ENCODE measurements around the gene CYP46A1. TPM values are rescaled to one million over a fixed set of nuclear protein-coding genes. Genes with fewer than 3 reads are reported as not detected.
"Not testable (repeated sequence)": the region's sequence is repeated elsewhere in the genome, so short reads cannot be mapped to it uniquely, and the experiment has no call there.

Gene CYP46A1
- total RNA-seq, 2 donors from 2014 or later = 0.15 to 0.29 TPM

DNA sequence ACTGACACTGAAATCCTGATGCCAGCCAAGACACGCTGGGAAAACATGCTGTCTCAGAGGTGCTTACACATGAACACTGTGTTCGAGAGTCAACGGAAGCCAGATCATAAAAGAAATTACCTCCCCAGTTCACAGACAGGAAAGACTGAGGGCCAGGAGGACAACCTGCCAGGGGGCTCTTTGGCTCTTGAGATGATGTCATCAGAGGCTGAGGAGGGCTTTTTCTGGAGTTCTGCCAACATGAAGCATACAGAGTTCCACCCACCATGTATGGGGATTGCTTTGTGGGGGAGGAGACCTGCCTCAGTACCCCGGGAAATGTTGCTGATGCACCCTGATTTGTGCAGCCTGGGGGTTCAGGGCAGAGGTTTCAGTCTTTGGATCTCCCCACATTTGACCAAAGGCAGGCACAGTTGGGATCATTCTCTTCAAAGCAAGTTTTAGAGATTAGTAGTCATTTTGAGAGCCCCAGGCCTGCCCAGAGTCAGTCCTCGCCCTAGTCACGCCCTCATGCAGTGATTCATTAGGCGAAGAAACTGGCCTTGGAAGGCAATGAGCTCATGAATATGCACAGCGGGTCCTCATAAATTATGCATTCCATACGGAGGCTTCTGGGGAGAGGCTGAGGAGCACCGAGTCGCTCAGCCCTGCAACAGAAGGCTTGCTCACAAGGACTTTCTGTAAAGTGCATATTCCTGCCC is 74.2 kb downstream of the CYP46A1 start:
- Mint-ChIP-seq H3K27me3 (peaks cover 66% of the 10 kb centered on the region), H3K27ac (no peak overlapping the region), H3K4me3 (no peak overlapping the region), H3K4me1 (peaks cover 7% of the 10 kb centered on the region), H3K36me3 (ENCODE audit: low read depth) (peaks cover 2% of the 10 kb centered on the region)
- ATAC-seq = no peak
- no peaks in the 10 kb centered on the region for H3K9me3 ChIP-seq (ENCODE audit: control insufficient read depth, low read length, poor library complexity, severe bottlenecking)
- no peak for DNase-seq

DNA sequence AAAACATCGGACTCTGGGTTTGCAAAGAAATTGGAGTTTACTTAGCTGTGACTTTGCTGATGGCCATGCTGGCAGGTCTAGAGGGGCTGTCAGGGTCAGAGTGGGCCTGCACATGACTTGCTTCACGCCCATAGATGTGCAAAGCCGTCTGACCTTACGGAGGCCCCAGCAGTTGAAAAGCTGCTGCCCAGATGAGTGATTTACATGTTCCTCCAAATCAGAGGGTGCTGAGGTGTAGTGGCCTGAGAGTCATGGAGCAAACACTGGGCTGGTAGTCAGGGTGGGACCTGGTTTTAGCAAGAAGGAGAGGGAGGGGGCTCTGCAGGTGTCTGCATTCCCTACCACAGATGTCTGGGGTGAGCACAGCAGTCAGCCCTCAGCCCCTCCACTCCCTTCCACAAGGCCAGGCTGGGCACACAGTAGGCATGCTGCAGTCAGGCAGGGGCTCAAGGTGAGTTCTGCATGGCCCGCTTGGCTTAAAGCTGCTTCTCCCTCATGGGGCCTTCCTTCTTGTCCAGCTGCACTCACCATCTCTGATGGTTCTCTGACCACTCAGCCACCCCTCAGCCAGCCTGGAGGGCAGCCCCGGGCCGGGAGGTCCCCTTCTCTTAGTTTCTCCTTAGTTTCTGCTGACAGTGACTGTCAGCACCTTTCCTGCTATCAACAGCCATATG is 74.9 kb downstream of the CYP46A1 start:
- DNase-seq (no peak), ATAC-seq (no peak)
- Mint-ChIP-seq H3K36me3 (ENCODE audit: low read depth) (peaks cover 2% of the 10 kb centered on the region), H3K4me3 (no peak overlapping the region), H3K27me3 (peaks cover 61% of the 10 kb centered on the region), H3K27ac (no peak overlapping the region), H3K4me1 (peaks cover 4% of the 10 kb centered on the region)
- no peaks in the 10 kb centered on the region for H3K9me3 ChIP-seq (ENCODE audit: control insufficient read depth, low read length, poor library complexity, severe bottlenecking)

DNA sequence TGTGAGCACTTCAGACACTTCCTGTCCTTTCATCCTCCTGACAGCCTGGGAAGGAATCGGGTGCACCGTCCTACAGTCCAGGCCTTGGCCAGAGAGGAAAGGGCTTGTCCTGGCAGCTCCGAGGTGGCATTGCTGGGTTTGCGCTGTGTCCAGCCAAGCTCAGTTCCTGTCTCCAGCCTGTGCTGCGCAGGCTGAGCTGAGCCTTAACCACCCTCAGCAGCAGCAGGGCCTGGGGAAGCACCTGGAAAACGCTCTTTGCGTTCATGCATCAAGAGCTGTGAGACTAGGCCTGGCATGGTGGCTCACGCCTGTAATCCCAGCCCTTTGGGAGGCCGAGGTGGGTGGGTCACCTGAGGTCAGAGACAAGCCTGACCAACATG is 75.4 kb downstream of the CYP46A1 start:
- Mint-ChIP-seq H3K27me3 (peaks cover 62% of the 10 kb centered on the region), H3K27ac (no peak overlapping the region), H3K4me3 (no peak overlapping the region), H3K36me3 (ENCODE audit: low read depth) (peaks cover 2% of the 10 kb centered on the region), H3K4me1 (peaks cover under 1% of the 10 kb centered on the region)
- no peaks in the 10 kb centered on the region for H3K9me3 ChIP-seq (ENCODE audit: control insufficient read depth, low read length, poor library complexity, severe bottlenecking)
- ATAC-seq = no peak
- no peak for DNase-seq

DNA sequence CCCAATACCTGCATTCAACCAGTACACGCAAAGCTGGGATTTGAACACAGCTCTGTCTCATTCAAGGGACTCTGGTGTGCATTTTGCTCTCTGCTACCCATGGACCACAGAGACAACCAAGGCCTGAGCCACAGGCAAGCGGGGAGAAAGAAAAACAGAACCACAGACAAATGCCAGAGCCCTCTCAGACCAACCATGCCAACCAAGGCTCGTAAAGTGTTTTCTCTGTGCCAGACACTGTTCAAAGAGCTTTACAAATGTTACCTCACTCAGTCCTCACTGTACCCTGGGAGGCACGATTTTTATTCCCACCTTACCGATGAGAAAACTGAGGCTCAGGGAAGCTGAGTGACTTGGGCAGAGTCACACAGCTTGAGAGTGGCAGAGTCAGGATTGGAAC is 76.7 kb downstream of the CYP46A1 start:
- H3K36me3 Mint-ChIP-seq (ENCODE audit: low read depth) = peaks cover 2% of the 10 kb centered on the region
- no peaks in the 10 kb centered on the region for H3K4me1 Mint-ChIP-seq
- H3K9me3 ChIP-seq (ENCODE audit: control insufficient read depth, low read length, poor library complexity, severe bottlenecking) = no peaks in the 10 kb centered on the region
- no peak for ATAC-seq
- H3K4me3 Mint-ChIP-seq = no peak overlapping the region
- no peak for DNase-seq
- peaks cover 54% of the 10 kb centered on the region for H3K27me3 Mint-ChIP-seq
- H3K27ac Mint-ChIP-seq = no peak overlapping the region

DNA sequence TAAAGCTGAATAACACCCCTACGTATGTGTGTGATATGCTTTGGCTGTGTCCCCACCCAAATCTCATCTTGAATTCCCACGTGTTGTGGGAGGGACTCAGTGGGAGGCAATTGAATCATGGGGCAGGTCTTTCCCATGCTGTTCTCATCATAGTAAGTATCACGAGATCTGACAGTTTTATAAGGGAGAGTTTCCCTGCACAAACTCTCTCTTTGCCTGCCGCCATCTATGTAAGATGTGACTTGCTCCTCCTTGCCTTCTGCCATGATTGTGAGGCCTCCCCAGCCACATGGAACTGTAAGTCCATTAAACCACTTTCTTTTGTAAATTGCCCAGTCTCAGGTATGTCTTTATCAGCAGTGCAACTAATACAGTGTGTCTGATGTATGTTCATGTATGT is 78.8 kb downstream of the CYP46A1 start:
- H3K36me3 Mint-ChIP-seq (ENCODE audit: low read depth); H3K4me3 Mint-ChIP-seq; ATAC-seq; H3K4me1 Mint-ChIP-seq; DNase-seq; H3K27ac Mint-ChIP-seq; H3K9me3 ChIP-seq (ENCODE audit: control insufficient read depth, low read length, poor library complexity, severe bottlenecking): not testable (repeated sequence)
- H3K27me3 Mint-ChIP-seq = peaks cover 43% of the 10 kb centered on the region

DNA sequence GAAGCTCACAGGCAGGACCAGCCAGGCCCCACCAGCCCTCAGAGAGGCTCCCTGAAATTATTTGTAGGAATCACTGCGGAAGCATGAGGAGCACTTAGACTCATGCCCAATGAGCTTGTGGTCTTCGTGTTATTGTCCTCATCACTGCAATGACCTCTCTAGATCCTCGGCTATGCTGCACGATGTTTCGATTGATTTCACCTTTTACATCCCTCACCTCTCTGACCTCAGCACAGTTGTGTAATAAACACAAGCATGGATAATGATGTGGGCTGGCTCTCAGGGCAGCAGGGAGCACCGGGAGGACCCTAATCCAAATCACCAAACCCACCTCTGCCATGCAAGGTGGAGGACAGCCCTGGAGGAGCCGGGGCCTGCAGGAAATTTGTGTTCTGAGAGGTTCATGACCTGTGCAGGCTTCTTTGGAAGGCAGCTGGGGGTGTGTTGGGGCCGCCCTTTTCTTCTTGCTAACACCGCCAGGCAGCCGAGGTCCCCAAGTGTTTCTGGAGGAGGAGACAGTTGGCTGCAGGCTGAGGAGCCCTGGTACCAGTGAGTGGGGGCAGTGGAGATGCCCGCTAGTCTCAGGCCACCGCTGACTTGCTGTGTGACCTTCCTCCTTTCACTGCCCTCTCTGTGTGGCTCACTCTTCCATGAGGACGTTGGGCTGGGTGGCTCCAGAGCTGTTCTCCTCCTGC is 79.6 kb downstream of the CYP46A1 start:
- H3K4me3 Mint-ChIP-seq = no peak overlapping the region
- peaks cover 42% of the 10 kb centered on the region for H3K27me3 Mint-ChIP-seq
- H3K4me1 Mint-ChIP-seq = no peaks in the 10 kb centered on the region
- H3K9me3 ChIP-seq (ENCODE audit: control insufficient read depth, low read length, poor library complexity, severe bottlenecking) = no peaks in the 10 kb centered on the region
- no peak for ATAC-seq
- no peaks in the 10 kb centered on the region for H3K36me3 Mint-ChIP-seq (ENCODE audit: low read depth)
- no peak overlapping the region for H3K27ac Mint-ChIP-seq
- no peak for DNase-seq

DNA sequence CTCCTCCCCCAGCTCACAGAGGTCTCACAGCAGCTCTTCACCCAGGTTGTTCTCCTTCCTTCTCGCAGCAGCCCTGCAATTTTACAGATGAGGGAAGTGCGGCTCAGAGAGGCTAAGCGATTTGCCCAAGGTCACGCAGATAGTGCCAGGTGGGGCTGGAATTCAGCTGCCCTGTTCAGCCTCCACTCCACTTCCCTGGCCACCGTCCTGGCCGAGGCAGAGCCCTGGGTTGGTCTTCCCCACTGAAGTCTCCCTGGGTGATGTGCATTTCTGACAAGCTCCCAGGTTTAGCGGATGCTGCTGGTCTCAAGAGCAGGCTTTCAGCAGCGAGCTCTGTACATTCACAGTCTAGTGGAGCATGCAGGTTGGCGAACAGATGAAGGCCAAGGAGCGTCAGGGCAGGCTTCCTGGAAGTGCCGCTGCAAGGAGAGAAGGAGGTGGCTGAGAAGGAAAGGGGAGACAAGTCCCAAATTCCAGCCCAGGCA is 80.2 kb downstream of the CYP46A1 start:
- Mint-ChIP-seq H3K4me3 (no peak overlapping the region), H3K27me3 (peaks cover 39% of the 10 kb centered on the region), H3K36me3 (ENCODE audit: low read depth) (no peaks in the 10 kb centered on the region), H3K27ac (no peak overlapping the region), H3K4me1 (no peaks in the 10 kb centered on the region)
- no peak for DNase-seq
- no peak for ATAC-seq
- H3K9me3 ChIP-seq (ENCODE audit: control insufficient read depth, low read length, poor library complexity, severe bottlenecking) = no peaks in the 10 kb centered on the region

DNA sequence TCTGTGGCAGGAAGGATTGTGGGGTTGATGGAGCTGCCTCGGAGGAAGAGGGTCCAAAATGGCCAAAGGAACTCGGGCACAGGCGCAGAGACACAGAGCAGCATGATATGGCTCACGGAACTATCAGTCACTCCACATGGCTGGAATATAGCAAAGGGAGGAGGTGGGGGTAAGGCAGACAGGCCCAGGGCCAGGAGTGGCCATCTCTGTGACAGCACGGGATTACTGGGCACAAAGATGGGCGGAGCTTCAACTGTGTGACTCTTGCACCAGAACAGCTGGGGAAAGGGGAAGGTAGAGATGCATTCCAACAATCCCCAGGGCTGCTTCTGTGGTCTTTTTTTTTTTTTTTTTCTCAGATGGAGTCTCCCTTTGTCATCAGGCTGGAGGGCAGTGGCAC is 84.3 kb downstream of the CYP46A1 start:
- no peak for DNase-seq
- H3K4me3 Mint-ChIP-seq = no peak overlapping the region
- H3K4me1 Mint-ChIP-seq = no peaks in the 10 kb centered on the region
- H3K27me3 Mint-ChIP-seq = peaks cover 33% of the 10 kb centered on the region
- ATAC-seq = no peak
- no peaks in the 10 kb centered on the region for H3K9me3 ChIP-seq (ENCODE audit: control insufficient read depth, low read length, poor library complexity, severe bottlenecking)
- H3K27ac Mint-ChIP-seq = no peak overlapping the region
- H3K36me3 Mint-ChIP-seq (ENCODE audit: low read depth) = no peaks in the 10 kb centered on the region

DNA sequence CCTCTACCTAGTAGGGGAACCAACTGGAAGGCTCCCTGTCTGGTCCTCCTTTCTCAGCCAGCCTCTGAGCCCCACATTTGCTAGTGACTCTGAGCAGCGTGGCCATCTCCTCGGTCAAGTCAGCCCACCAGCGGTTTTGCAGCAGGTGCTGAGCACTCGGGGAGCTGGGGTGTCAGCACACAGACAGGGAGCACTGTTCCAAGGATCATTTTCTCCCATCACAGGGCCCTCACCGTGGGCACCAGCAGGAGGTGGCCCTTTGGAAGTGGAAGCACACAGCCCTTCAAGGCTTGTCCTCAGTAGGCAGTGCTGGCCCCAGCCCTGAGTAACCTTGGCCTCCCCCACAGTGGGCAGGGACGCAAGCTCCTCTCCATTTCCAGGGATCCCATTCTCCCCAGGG is 85.0 kb downstream of the CYP46A1 start:
- no peak overlapping the region for H3K4me3 Mint-ChIP-seq

DNA sequence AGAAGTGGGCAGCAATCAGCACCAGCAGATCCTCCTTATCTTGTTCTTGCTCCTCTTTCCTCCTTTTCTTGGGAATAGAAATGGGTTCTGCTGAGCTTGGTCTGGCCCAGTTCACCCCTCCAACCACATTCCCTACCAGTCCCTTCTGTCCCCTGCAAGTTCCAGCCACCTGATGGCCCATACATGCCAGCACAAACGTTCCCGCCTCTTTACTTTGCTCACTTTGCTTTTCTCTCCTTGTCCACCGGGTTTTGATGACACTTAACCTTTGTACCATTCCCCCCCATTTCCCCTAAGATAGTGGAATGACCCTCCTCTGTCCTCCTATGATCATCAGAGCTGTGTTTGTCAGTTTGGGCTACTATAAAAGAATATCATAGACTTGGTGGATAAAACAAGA is 85.7 kb downstream of the CYP46A1 start:
- ATAC-seq = no peak
- H3K4me1 Mint-ChIP-seq = no peaks in the 10 kb centered on the region
- no peaks in the 10 kb centered on the region for H3K36me3 Mint-ChIP-seq (ENCODE audit: low read depth)
- no peak overlapping the region for H3K4me3 Mint-ChIP-seq
- H3K27me3 Mint-ChIP-seq = peaks cover 32% of the 10 kb centered on the region
- no peak overlapping the region for H3K27ac Mint-ChIP-seq
- DNase-seq = no peak
- no peaks in the 10 kb centered on the region for H3K9me3 ChIP-seq (ENCODE audit: control insufficient read depth, low read length, poor library complexity, severe bottlenecking)

More for the DNA sequence above, 85.0 kb downstream of the CYP46A1 start:
- DNase-seq (no peak), ATAC-seq (no peak)
- H3K9me3 ChIP-seq (ENCODE audit: control insufficient read depth, low read length, poor library complexity, severe bottlenecking) = no peaks in the 10 kb centered on the region
- H3K4me1 Mint-ChIP-seq = no peaks in the 10 kb centered on the region
- H3K27ac Mint-ChIP-seq = no peak overlapping the region
- no peaks in the 10 kb centered on the region for H3K36me3 Mint-ChIP-seq (ENCODE audit: low read depth)
- peaks cover 30% of the 10 kb centered on the region for H3K27me3 Mint-ChIP-seq

DNA sequence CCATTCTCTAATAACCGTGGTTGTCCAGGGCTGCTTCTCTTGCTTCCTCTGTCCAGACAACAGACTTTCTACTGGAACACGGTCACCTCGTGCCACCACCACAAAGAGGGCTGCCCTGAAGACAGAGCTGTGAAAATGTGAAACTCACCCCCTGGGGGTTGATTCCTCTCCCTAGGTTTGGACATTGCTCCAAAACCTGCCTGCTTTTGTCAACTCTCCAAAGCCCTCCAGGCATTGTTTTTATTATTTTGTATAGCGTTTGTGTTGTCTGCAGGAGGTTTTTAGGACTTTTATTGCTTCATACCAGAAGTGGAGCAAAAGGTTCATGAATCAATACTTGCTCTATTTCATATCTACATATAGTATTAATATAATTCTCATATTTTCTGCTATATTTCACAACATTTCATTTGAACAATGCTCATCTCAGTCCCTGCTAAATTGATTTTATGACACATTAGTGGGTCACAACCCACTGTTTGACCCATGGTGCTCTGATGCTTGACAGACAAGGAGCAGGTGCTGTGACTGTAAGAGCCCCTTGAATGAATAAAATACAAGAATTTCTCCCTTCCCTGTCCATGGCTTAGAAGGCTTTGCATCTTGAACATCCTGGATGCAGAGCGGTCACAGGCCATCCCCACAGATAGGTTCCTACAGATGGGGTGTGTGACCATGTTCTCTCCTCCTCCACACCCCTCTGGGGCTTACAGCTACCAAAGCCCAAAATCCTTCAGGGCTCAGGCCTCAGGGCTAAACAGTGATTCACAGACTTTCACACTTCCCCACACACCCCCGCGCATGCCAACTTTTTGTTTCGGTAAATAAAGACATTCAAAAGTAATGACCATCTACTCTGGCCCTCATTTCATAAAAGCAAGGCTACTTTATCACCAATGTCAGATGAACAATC is 88.5 kb downstream of the CYP46A1 start:
- Mint-ChIP-seq H3K27ac (no peak overlapping the region), H3K36me3 (ENCODE audit: low read depth) (no peaks in the 10 kb centered on the region), H3K4me1 (no peaks in the 10 kb centered on the region), H3K27me3 (peaks cover 54% of the 10 kb centered on the region), H3K4me3 (no peak overlapping the region)
- ATAC-seq (no peak), DNase-seq (no peak)
- no peaks in the 10 kb centered on the region for H3K9me3 ChIP-seq (ENCODE audit: control insufficient read depth, low read length, poor library complexity, severe bottlenecking)

DNA sequence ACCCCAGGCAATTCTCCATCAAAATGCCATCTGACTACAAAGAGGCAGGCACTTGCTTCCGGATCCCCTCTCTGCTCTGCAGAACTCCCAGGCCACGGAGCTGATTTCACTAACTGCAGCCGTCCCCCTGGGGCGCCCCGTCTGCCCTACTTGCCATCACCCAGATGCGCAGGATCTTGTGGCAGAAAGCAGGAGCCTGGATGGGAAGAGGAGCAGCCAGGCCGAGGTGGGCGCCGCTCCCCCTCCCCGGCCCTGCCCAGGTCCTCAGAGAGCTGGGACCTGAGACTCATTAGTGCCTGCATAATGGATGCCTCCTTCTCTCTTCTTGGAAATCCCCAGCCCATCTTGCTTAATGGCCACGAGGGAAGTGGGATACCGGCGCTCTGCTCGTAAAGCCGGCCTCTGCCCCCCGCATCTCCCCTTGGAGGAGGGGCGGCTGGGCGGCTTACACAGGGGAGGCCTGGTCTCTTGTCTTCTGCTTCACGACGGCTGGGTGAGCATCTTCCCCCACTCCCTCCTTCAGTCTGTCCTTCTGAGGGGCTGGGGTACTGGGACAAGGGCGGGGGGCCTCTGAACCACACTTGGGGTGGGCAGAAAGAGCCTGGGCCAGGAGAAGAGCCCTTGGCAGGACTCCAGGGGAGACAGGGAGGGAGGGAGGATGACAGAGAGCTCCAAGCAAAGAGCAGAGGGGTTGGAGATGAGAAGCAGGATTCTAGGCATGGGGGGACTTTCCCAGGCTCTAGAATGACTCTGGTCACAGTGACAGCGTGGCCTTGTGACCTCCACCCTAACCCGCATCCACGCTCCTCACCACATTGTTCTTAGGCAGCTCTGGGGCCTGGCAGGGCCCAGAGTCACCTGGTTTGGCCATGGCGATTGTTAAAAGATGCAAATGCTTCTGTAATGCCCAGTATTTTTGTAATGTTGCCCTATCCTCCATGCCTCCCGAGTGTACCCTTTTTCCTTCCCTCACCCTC is 89.7 kb downstream of the CYP46A1 start:
- H3K27ac Mint-ChIP-seq = no peak overlapping the region
- ATAC-seq = no peak

More for the DNA sequence above, 89.7 kb downstream of the CYP46A1 start:
- Mint-ChIP-seq H3K36me3 (ENCODE audit: low read depth) (no peaks in the 10 kb centered on the region), H3K4me3 (no peak overlapping the region), H3K27me3 (peaks cover 56% of the 10 kb centered on the region), H3K4me1 (no peaks in the 10 kb centered on the region)
- DNase-seq = no peak
- H3K9me3 ChIP-seq (ENCODE audit: control insufficient read depth, low read length, poor library complexity, severe bottlenecking) = no peaks in the 10 kb centered on the region
